WTC11 (cell line): ENCODE data around the gene RAPGEF2. TPM values are rescaled to one million over a fixed set of nuclear protein-coding genes. Genes with fewer than 3 reads are reported as not detected.

Experiments used
- ATAC-seq: fragments of 200-7000 bp; cut with Tn5 transposase; 2 replicates; pipeline ENCODE4 v1.10.0; 2021; ENCODE audit warnings: mild to moderate bottlenecking, moderate library complexity
- CTCF ChIA-PET: fragments of 300-600 bp; sonication (Branson Sonifier 250); formaldehyde crosslinking; loops from one replicate; lab custom pipeline; 2021; ENCODE audit warnings: antibody characterized with exemption; lab: Charles Lee
- POLR2A ChIA-PET: fragments of 350-600 bp; sonication (Branson Sonifier 250); formaldehyde crosslinking; loops from one replicate; lab custom pipeline; 2021; ENCODE audit warnings: antibody characterized with exemption; lab: Charles Lee
- DNase-seq: peaks from one replicate; pipeline ENCODE4 v3.0.0; 2021; ENCODE audit warnings: low spot score
- H3K27ac Mint-ChIP-seq: 2 replicates; pipeline ENCODE4 v1.8.0; 2021; ENCODE audit warnings: mixed read lengths
- H3K27me3 Mint-ChIP-seq: 2 replicates; pipeline ENCODE4 v1.8.0; 2021; ENCODE audit warnings: low read depth, mild to moderate bottlenecking, moderate library complexity, mixed read lengths
- H3K36me3 Mint-ChIP-seq: 2 replicates; pipeline ENCODE4 v1.8.0; 2021; ENCODE audit warnings: mixed read lengths
- H3K4me1 Mint-ChIP-seq: 2 replicates; pipeline ENCODE4 v1.8.0; 2022; ENCODE audit warnings: mixed read lengths
- H3K4me3 Mint-ChIP-seq: 2 replicates; pipeline ENCODE4 v1.8.0; 2021; ENCODE audit warnings: mild to moderate bottlenecking, moderate library complexity, mixed read lengths
- H3K9me3 Mint-ChIP-seq: 2 replicates; pipeline ENCODE4 v1.8.0; 2021; ENCODE audit warnings: mixed read lengths
- CREB1 ChIP-seq: sonication (generic); formaldehyde crosslinking; IDR thresholded peaks from 2 replicates; pipeline ENCODE4 v1.8.0; 2023; ENCODE audit warnings: mild to moderate bottlenecking, missing genetic modification reagents
- FOXJ3 ChIP-seq: sonication (generic); formaldehyde crosslinking; IDR thresholded peaks from 2 replicates; pipeline ENCODE4 v1.9.0; 2021; ENCODE audit warnings: missing genetic modification reagents, mild to moderate bottlenecking, borderline replicate concordance
- FOXP1 ChIP-seq: sonication (generic); formaldehyde crosslinking; IDR thresholded peaks from 2 replicates; pipeline ENCODE4 v1.8.0; 2022; ENCODE audit warnings: missing genetic modification reagents, mild to moderate bottlenecking, moderate library complexity, borderline replicate concordance
- GRHL2 ChIP-seq: fragments of 250-450 bp; sonication (Bioruptor Pico); IDR thresholded peaks from 2 replicates; pipeline ENCODE4 v1.8.0; 2022; ENCODE audit warnings: mild to moderate bottlenecking, moderate library complexity; ENCODE audit not compliant: insufficient replicate concordance, severe bottlenecking
- HMGA2 ChIP-seq: fragments of 250-450 bp; sonication (Bioruptor Pico); IDR thresholded peaks from 2 replicates; pipeline ENCODE4 v1.4.0; 2021; ENCODE audit warnings: mild to moderate bottlenecking, moderate library complexity
- JAZF1 ChIP-seq: fragments of 250-450 bp; sonication (Bioruptor Pico); IDR thresholded peaks from 2 replicates; pipeline ENCODE4 v1.9.0; 2021; ENCODE audit warnings: moderate library complexity, mild to moderate bottlenecking, inconsistent platforms
- MXD4 ChIP-seq: fragments of 250-450 bp; sonication (Bioruptor Pico); IDR thresholded peaks from 2 replicates; pipeline ENCODE4 v1.8.0; 2021; ENCODE audit warnings: mild to moderate bottlenecking, moderate library complexity, borderline replicate concordance
- NFATC4 ChIP-seq: fragments of 250-450 bp; sonication (Bioruptor Pico); IDR thresholded peaks from 2 replicates; pipeline ENCODE4 v1.9.0; 2021; ENCODE audit warnings: mild to moderate bottlenecking
- NFE2L1 ChIP-seq: sonication (generic); formaldehyde crosslinking; IDR thresholded peaks from 2 replicates; pipeline ENCODE4 v1.8.1; 2023; ENCODE audit warnings: missing genetic modification reagents
- NFYB ChIP-seq: sonication (generic); formaldehyde crosslinking; conservative IDR thresholded peaks from 2 replicates; pipeline ENCODE4 v1.8.0; 2022; ENCODE audit warnings: low read depth, missing genetic modification reagents
- NR1H2 ChIP-seq: sonication (generic); formaldehyde crosslinking; IDR thresholded peaks from 2 replicates; pipeline ENCODE4 v1.9.0; 2021; ENCODE audit warnings: mild to moderate bottlenecking, moderate library complexity, missing genetic modification reagents
- PRRX2 ChIP-seq: fragments of 250-450 bp; sonication (Bioruptor Pico); IDR thresholded peaks from 2 replicates; pipeline ENCODE4 v1.8.0; 2021; ENCODE audit warnings: mild to moderate bottlenecking
- SMAD4 ChIP-seq: sonication (generic); formaldehyde crosslinking; IDR thresholded peaks from 2 replicates; pipeline ENCODE4 v1.8.0; 2022; ENCODE audit warnings: mild to moderate bottlenecking, missing genetic modification reagents
- TCF7 ChIP-seq: sonication (generic); formaldehyde crosslinking; IDR thresholded peaks from 2 replicates; pipeline ENCODE4 v1.8.0; 2022; ENCODE audit warnings: mild to moderate bottlenecking, low read depth, missing genetic modification reagents, moderate library complexity
- TEAD4 ChIP-seq: sonication (generic); formaldehyde crosslinking; IDR thresholded peaks from 2 replicates; pipeline ENCODE4 v1.8.0; 2022; ENCODE audit warnings: mild to moderate bottlenecking, missing genetic modification reagents
- ZNF121 ChIP-seq: sonication (generic); formaldehyde crosslinking; IDR thresholded peaks from 2 replicates; pipeline ENCODE4 v1.8.0; 2023; ENCODE audit warnings: missing genetic modification reagents
- ZNF232 ChIP-seq: sonication (generic); formaldehyde crosslinking; IDR thresholded peaks from 2 replicates; pipeline ENCODE4 v1.8.0; 2022; ENCODE audit warnings: mild to moderate bottlenecking, missing genetic modification reagents
- ZNF671 ChIP-seq: fragments of 250-450 bp; sonication (Bioruptor Pico); IDR thresholded peaks from 2 replicates; pipeline ENCODE4 v1.8.0; 2021; ENCODE audit warnings: mild to moderate bottlenecking
- total RNA-seq: library from RNA; stranded (reverse); gene quantifications from 3 replicates; pipeline ENCODE4 v1.2.3, GENCODE V29; 2021
- TF ChIP-seq, protein P1 (sequence below): sonication (generic); formaldehyde crosslinking; IDR thresholded peaks from 2 replicates; pipeline ENCODE4 v1.8.0; 2022; ENCODE audit warnings: mild to moderate bottlenecking, missing genetic modification reagents
- TF ChIP-seq, protein P2 (sequence below): sonication (generic); formaldehyde crosslinking; IDR thresholded peaks from 2 replicates; pipeline ENCODE4 v1.8.1; 2022; ENCODE audit warnings: low read depth, missing genetic modification reagents, borderline replicate concordance
- TF ChIP-seq, protein P3 (sequence below): sonication (generic); formaldehyde crosslinking; conservative IDR thresholded peaks from 2 replicates; pipeline ENCODE4 v1.8.1; 2023; ENCODE audit warnings: mild to moderate bottlenecking, low read depth, missing genetic modification reagents, moderate library complexity

The RAPGEF2 gene
- total RNA-seq, 1 experiment from 2014 or later: 40.6 TPM

DNA sequence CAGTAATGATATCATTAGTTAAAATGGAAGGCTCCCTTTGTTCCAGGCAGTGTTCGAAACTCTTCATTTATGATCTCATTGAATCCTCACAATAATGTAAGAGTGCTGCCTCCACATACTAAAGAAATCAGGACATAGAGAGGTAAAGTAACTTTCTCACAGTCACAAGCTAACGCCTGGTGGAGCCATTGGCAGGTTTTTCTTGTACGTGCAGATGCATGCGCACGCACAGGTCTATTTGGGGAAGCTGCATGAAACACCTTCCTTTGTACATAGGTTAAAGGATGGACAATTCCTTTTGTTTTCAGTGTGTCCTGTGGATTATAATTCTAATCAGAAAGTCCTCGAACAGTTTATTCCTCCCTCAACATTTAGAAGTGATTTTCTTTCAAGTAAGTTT is 176.2 kb downstream of the RAPGEF2 start:
- ChIA-PET POLR2A (no interaction called here), CTCF (no interaction called here)
- TF ChIP-seq MXD4 (no peak), HMGA2 (CRISPR knock-in tag) (no peak), JAZF1 (CRISPR knock-in tag) (no peak), ZNF121 (no peak), TCF7 (CRISPR knock-in tag) (no peak), GRHL2 (no peak), PRRX2 (CRISPR knock-in tag) (no peak), NFATC4 (no peak), FOXP1 (CRISPR knock-in tag) (no peak), NFYB (no peak), SMAD4 (CRISPR knock-in tag) (no peak)
- TF ChIP-seq, protein P1, sequence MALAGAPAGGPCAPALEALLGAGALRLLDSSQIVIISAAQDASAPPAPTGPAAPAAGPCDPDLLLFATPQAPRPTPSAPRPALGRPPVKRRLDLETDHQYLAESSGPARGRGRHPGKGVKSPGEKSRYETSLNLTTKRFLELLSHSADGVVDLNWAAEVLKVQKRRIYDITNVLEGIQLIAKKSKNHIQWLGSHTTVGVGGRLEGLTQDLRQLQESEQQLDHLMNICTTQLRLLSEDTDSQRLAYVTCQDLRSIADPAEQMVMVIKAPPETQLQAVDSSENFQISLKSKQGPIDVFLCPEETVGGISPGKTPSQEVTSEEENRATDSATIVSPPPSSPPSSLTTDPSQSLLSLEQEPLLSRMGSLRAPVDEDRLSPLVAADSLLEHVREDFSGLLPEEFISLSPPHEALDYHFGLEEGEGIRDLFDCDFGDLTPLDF: no peak
- TF ChIP-seq, protein P2, sequence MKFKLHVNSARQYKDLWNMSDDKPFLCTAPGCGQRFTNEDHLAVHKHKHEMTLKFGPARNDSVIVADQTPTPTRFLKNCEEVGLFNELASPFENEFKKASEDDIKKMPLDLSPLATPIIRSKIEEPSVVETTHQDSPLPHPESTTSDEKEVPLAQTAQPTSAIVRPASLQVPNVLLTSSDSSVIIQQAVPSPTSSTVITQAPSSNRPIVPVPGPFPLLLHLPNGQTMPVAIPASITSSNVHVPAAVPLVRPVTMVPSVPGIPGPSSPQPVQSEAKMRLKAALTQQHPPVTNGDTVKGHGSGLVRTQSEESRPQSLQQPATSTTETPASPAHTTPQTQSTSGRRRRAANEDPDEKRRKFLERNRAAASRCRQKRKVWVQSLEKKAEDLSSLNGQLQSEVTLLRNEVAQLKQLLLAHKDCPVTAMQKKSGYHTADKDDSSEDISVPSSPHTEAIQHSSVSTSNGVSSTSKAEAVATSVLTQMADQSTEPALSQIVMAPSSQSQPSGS (CRISPR knock-in tag): no peak
- TF ChIP-seq, protein P3, sequence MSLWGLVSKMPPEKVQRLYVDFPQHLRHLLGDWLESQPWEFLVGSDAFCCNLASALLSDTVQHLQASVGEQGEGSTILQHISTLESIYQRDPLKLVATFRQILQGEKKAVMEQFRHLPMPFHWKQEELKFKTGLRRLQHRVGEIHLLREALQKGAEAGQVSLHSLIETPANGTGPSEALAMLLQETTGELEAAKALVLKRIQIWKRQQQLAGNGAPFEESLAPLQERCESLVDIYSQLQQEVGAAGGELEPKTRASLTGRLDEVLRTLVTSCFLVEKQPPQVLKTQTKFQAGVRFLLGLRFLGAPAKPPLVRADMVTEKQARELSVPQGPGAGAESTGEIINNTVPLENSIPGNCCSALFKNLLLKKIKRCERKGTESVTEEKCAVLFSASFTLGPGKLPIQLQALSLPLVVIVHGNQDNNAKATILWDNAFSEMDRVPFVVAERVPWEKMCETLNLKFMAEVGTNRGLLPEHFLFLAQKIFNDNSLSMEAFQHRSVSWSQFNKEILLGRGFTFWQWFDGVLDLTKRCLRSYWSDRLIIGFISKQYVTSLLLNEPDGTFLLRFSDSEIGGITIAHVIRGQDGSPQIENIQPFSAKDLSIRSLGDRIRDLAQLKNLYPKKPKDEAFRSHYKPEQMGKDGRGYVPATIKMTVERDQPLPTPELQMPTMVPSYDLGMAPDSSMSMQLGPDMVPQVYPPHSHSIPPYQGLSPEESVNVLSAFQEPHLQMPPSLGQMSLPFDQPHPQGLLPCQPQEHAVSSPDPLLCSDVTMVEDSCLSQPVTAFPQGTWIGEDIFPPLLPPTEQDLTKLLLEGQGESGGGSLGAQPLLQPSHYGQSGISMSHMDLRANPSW: no peak
- Mint-ChIP-seq H3K4me1 (peaks cover 19% of the 10 kb centered on the region), H3K36me3 (no peaks in the 10 kb centered on the region; the same call in 1 of the 2 replicates), H3K27ac (no peak overlapping the region), H3K27me3 (no peaks in the 10 kb centered on the region), H3K4me3 (no peak overlapping the region), H3K9me3 (no peaks in the 10 kb centered on the region)
- DNase-seq (no peak), ATAC-seq (no peak)

DNA sequence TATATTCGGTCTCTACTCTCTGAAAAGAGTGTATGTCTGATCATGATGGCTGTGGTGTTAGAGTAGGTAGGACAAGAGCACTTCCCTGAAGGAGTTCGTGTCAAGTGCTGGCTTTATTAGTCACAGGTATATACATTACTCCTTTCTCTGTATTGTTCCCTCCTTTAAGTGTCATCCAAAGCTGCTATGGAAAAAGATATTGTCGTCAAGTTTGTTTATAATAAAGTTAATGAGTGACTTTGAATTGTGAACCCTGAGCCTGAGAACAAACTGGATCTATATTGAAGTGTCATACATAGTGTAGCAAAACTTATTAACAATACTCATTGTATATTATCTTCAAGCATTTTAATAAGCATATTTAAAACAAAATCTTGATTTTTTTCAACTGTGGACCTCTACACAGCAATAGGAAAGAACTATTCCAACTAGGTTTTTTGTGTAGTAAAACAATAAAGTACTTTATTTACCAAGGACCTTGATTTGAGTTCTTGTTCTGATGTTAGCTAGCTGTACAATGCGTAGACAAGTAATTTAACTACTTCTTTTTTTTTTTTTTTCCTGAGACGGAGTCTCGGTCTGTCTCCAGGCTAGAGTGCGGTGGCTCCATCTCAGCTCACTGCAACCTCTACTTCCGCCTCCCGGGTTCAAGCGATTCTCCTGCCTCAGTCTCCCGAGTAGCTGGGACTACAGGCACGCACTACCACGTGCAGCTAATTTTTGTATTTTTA is 177.7 kb downstream of the RAPGEF2 start:
- POLR2A ChIA-PET: interaction anchor here (0.7 kb wide), 1 partner anchor 160 kb away, joined by 3 read pairs; no protein-coding TSS in a partner anchor
- DNase-seq: no peak
- no peak overlapping the region for H3K27ac Mint-ChIP-seq
- ATAC-seq: no peak
- no peaks in the 10 kb centered on the region for H3K27me3 Mint-ChIP-seq
- TF ChIP-seq CREB1 (CRISPR knock-in tag) (no peak), FOXP1 (CRISPR knock-in tag) (no peak), ZNF671 (no peak), NFE2L1 (CRISPR knock-in tag) (no peak), FOXJ3 (CRISPR knock-in tag) (no peak), NR1H2 (CRISPR knock-in tag) (no peak)
- TF ChIP-seq, all 79 proteins: peak for 0
- Mint-ChIP-seq H3K4me3 (no peak overlapping the region), H3K9me3 (no peaks in the 10 kb centered on the region), H3K36me3 (no peaks in the 10 kb centered on the region; the same call in 1 of the 2 replicates), H3K4me1 (peaks cover 25% of the 10 kb centered on the region)
- CTCF ChIA-PET: no interaction called here

DNA sequence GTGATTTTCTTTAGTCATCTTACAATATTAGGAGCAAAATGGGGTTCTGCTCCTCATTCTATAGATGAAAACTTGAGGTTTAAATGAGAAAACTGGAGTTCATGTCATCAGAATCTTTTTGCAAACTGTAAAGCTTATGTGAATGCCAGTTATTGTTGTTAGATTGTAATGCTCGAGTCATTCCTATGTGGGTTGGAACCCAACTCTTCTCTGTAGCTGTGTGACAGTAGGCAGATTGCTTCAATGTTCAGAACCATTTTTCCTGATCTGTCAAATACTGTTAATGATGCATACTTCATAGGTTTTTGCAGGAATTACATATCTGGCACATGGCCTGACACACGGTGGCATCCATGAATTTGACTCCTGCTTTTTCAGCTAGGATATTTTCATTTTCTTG is 178.9 kb downstream of the RAPGEF2 start:
- H3K27ac Mint-ChIP-seq: no peak overlapping the region
- TF ChIP-seq ZNF232 (no peak), TEAD4 (CRISPR knock-in tag) (no peak)
- TF ChIP-seq, all 79 proteins: peak for 0
- no peaks in the 10 kb centered on the region; the same call in 1 of the 2 replicates for H3K36me3 Mint-ChIP-seq
- ATAC-seq: no peak
- H3K4me1 Mint-ChIP-seq: peaks cover 25% of the 10 kb centered on the region
- H3K4me3 Mint-ChIP-seq: no peak overlapping the region
- ChIA-PET POLR2A (no interaction called here), CTCF (no interaction called here)
- H3K27me3 Mint-ChIP-seq: no peaks in the 10 kb centered on the region
- DNase-seq: no peak
- H3K9me3 Mint-ChIP-seq: no peaks in the 10 kb centered on the region
